ENCODE data around the gene MMD2. TPM values are rescaled to one million over a fixed set of nuclear protein-coding genes. Genes with fewer than 3 reads are reported as not detected.

The MMD2 gene
- total RNA-seq, 2 experiments from 2014 or later: not detected

DNA sequence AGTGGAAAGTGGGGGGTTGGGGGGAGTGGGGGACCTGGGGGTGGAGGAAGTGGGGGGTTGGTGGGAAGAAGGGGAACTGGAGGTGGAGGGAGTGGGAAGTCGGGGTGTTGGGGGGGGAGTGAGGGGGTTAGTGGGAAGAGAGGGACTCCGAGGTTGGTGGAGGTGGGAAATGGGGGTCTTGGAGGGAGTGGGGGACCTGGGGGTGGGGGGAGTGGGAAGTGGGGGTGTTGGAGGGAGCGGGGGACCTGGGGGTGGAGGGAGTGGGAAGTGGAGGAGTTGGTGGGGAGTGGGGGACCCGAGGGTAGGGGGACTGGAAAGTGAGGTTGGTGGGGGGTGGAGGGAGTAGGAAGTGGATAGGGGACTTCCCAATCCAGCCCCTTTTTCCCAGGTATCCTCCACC is 906 bp upstream of the MMD2 start:
- POLR2A ChIA-PET: no interaction called here
- no TSS peak for BruUV-seq (replicated peaks)
- Histone ChIP-seq H3K4me3 (ENCODE audit: low read depth, low read length, poor library complexity, severe bottlenecking) (no peak overlapping the region), H3K36me3 (ENCODE audit: insufficient read depth, low read length) (no peaks in the 10 kb centered on the region), H3K79me2 (ENCODE audit: insufficient read depth, low read depth, low read length) (no peaks in the 10 kb centered on the region), H2AFZ (ENCODE audit: low read length) (no peak overlapping the region), H3K4me1 (ENCODE audit: insufficient read depth, low read length, poor library complexity, severe bottlenecking) (no peaks in the 10 kb centered on the region), H3K4me2 (ENCODE audit: low read length) (no peak overlapping the region), H4K20me1 (ENCODE audit: insufficient read depth, low read length) (no peaks in the 10 kb centered on the region), H3K9me3 (ENCODE audit: low read length) (no peaks in the 10 kb centered on the region), H3K9me2 (ENCODE audit: insufficient read depth, low read length) (no peaks in the 10 kb centered on the region), H3K27ac (ENCODE audit: low read depth, low read length, poor library complexity, severe bottlenecking) (no peak overlapping the region)
- intact Hi-C loops (cut with micrococcal nuclease; ENCODE audit: unreplicated experiment): no loop called here
- TF ChIP-seq, protein P1, sequence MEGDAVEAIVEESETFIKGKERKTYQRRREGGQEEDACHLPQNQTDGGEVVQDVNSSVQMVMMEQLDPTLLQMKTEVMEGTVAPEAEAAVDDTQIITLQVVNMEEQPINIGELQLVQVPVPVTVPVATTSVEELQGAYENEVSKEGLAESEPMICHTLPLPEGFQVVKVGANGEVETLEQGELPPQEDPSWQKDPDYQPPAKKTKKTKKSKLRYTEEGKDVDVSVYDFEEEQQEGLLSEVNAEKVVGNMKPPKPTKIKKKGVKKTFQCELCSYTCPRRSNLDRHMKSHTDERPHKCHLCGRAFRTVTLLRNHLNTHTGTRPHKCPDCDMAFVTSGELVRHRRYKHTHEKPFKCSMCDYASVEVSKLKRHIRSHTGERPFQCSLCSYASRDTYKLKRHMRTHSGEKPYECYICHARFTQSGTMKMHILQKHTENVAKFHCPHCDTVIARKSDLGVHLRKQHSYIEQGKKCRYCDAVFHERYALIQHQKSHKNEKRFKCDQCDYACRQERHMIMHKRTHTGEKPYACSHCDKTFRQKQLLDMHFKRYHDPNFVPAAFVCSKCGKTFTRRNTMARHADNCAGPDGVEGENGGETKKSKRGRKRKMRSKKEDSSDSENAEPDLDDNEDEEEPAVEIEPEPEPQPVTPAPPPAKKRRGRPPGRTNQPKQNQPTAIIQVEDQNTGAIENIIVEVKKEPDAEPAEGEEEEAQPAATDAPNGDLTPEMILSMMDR (conservative IDR thresholded peaks at IDR 0.05; ENCODE audit: low read length): no peak
- TF ChIP-seq EZH2phosphoT487 (IDR thresholded peaks at IDR 0.05; ENCODE audit: borderline replicate concordance, low read depth, low read length): no peak
- DNase-seq (ENCODE audit: low spot score): no peak
- CTCF ChIA-PET (ENCODE audit: unreplicated experiment): no interaction called here

DNA sequence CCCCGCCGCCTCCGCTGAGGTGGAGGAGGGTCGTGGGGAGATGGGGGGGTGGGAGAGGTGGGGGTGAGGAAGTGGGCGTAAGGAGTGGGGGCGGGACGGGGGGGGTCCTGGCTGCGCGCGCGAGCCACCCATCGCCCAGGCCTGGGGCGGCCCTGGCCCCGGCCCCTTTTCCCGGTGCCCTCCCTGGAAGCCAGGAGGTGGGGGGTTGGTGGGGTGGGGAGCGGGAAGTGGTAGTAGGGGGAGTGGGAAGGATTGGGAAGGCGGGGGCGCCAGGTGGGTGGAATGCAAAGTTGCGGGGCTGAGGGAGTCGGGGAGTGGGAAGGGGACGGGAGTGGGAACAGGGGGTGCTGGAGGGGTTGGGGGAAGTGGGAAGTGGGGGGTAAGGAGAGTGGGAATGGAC is 319 bp upstream of the MMD2 start:
- Histone ChIP-seq H3K4me2 (ENCODE audit: low read length) (no peak overlapping the region), H4K20me1 (ENCODE audit: insufficient read depth, low read length) (no peaks in the 10 kb centered on the region), H3K27ac (ENCODE audit: low read depth, low read length, poor library complexity, severe bottlenecking) (no peak overlapping the region), H3K9me3 (ENCODE audit: low read length) (no peaks in the 10 kb centered on the region), H3K4me3 (ENCODE audit: low read depth, low read length, poor library complexity, severe bottlenecking) (no peak overlapping the region), H3K9me2 (ENCODE audit: insufficient read depth, low read length) (no peaks in the 10 kb centered on the region), H3K4me1 (ENCODE audit: insufficient read depth, low read length, poor library complexity, severe bottlenecking) (no peaks in the 10 kb centered on the region), H3K79me2 (ENCODE audit: insufficient read depth, low read depth, low read length) (no peaks in the 10 kb centered on the region), H3K36me3 (ENCODE audit: insufficient read depth, low read length) (no peaks in the 10 kb centered on the region), H2AFZ (ENCODE audit: low read length) (no peak overlapping the region)
- DNase-seq (ENCODE audit: low spot score): no peak
- BruUV-seq (replicated peaks): no TSS peak
- POLR2A ChIA-PET: no interaction called here
- TF ChIP-seq EZH2phosphoT487 (IDR thresholded peaks at IDR 0.05; ENCODE audit: borderline replicate concordance, low read depth, low read length): no peak
- TF ChIP-seq, protein P1 (conservative IDR thresholded peaks at IDR 0.05; ENCODE audit: low read length): no peak
- intact Hi-C loops (cut with micrococcal nuclease; ENCODE audit: unreplicated experiment): no loop called here
- CTCF ChIA-PET (ENCODE audit: unreplicated experiment): no interaction called here

DNA sequence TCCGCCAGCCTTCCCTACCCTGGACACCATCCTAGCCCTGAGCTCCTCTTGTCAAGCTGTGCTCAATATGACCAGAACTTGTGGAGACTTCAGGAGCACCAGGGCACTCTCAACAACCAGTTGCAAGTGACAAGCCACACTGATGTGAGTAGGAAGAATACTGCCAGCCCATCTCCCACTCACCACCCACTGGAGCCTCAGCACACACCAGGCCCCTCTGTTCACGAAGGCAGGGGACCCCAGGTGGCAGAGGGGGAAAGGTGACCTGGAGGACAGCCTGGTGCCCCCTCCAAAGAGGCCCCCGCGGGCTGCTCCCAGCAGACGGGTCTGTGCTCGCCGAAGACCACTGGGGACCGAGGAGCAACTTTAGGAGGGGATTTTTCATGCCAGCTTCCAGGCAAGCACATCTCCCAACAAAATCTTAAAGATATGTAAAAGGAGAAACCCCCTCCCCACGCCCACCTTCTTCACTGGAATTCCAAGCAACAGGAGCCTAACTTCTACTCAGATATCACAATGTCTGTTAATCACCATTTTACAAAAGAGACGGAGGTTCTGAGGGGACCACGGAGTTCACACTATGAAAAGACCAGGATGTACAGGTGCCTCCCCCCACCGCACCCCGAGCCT is 1.0 kb downstream of the MMD2 start:
- no TSS peak for BruUV-seq (replicated peaks)
- ChIA-PET CTCF (ENCODE audit: unreplicated experiment) (no interaction called here), POLR2A (interaction anchor here (0.7 kb wide), 1 partner anchor 81 kb away, joined by 3 read pairs; no protein-coding TSS in a partner anchor)
- no peak for DNase-seq (ENCODE audit: low spot score)
- H3K79me2 ChIP-seq (ENCODE audit: insufficient read depth, low read depth, low read length): no peaks in the 10 kb centered on the region
- TF ChIP-seq EZH2phosphoT487 (IDR thresholded peaks at IDR 0.05; ENCODE audit: borderline replicate concordance, low read depth, low read length): no peak
- TF ChIP-seq, protein P1 (conservative IDR thresholded peaks at IDR 0.05; ENCODE audit: low read length): no peak
- no peaks in the 10 kb centered on the region for H4K20me1 ChIP-seq (ENCODE audit: insufficient read depth, low read length)
- H3K4me2 ChIP-seq (ENCODE audit: low read length): no peak overlapping the region
- intact Hi-C loops (cut with micrococcal nuclease; ENCODE audit: unreplicated experiment): no loop called here
- H3K4me1 ChIP-seq (ENCODE audit: insufficient read depth, low read length, poor library complexity, severe bottlenecking): no peaks in the 10 kb centered on the region
- no peak overlapping the region for H2AFZ ChIP-seq (ENCODE audit: low read length)
- no peaks in the 10 kb centered on the region for H3K36me3 ChIP-seq (ENCODE audit: insufficient read depth, low read length)
- no peaks in the 10 kb centered on the region for H3K9me3 ChIP-seq (ENCODE audit: low read length)
- no peaks in the 10 kb centered on the region for H3K9me2 ChIP-seq (ENCODE audit: insufficient read depth, low read length)
- no peak overlapping the region for H3K27ac ChIP-seq (ENCODE audit: low read depth, low read length, poor library complexity, severe bottlenecking)
- H3K4me3 ChIP-seq (ENCODE audit: low read depth, low read length, poor library complexity, severe bottlenecking): no peak overlapping the region
